ENCODE results near the gene PARD3. TPM values are rescaled to one million over a fixed set of nuclear protein-coding genes. Genes with fewer than 3 reads are reported as not detected.
A peak's percentile ranks its signal among the peaks of the same experiment; 100 is the strongest.

PARD3 gene
- total and polyA plus RNA-seq, 2 donors (not counting 3 experiments of a cell fraction or from before 2014, with no cell fraction given): 7.3 to 24.1 TPM

GRCh38 chr10:34771106-34771505, 44.0 kb downstream of the PARD3 start:
- no peak overlapping the region for H3K4me2 ChIP-seq (ENCODE audit: insufficient read depth, low read length)
- dilution Hi-C loops (cut with MboI; ENCODE audit: extremely low pct_ligation_motif_present, low sequenced_read_pairs): no loop called here
- H3K9me3 ChIP-seq (replicated peaks; ENCODE audit: control insufficient read depth, insufficient read depth, low read length): no peaks in the 10 kb centered on the region
- FAIRE-seq (no peak), DNase-seq (ENCODE audit: low read depth, low spot score) (no peak)
- no peaks in the 10 kb centered on the region for H3K9me1 ChIP-seq (replicated peaks; ENCODE audit: control insufficient read depth, extremely low read depth, insufficient read depth, low read length)
- intact Hi-C loops (cut with micrococcal nuclease): no loop called here
- H3K36me3 ChIP-seq (ENCODE audit: control insufficient read depth in 2 of 2, extremely low read depth in 1 of 2, insufficient read depth in 2 of 2, low read length in 2 of 2): no peaks in the 10 kb centered on the region
- CTCF ChIA-PET: no interaction called here
- POLR2A ChIA-PET: no interaction called here
- no peak overlapping the region for H3K9ac ChIP-seq (replicated peaks; ENCODE audit: extremely low read depth, insufficient read depth, low read length)
- H2AFZ ChIP-seq (ENCODE audit: low read depth, low read length): no peak overlapping the region
- H3K79me2 ChIP-seq (ENCODE audit: control insufficient read depth, insufficient read depth, low read length): peaks cover 12% of the 10 kb centered on the region
- TF ChIP-seq JUN (IDR thresholded peaks at IDR 0.05; ENCODE audit: borderline replicate concordance, insufficient read depth, insufficient read length, low read depth): no peak
- no peaks in the 10 kb centered on the region for H3K27me3 ChIP-seq (ENCODE audit: control insufficient read depth in 2 of 2, insufficient read depth in 2 of 2, low read length in 2 of 2)
- H3K27ac ChIP-seq (ENCODE audit: insufficient read depth, low read depth, low read length): no peak overlapping the region
- peaks cover 14% of the 10 kb centered on the region for H4K20me1 ChIP-seq (replicated peaks; ENCODE audit: control insufficient read depth, extremely low read depth, insufficient read depth, low read length)
- H3K4me1 ChIP-seq (ENCODE audit: control insufficient read depth, extremely low read depth, insufficient read depth, low read length): peaks cover 7% of the 10 kb centered on the region
- BruUV-seq (replicated peaks): no TSS peak
- H3K4me3 ChIP-seq (replicated peaks in 1 of 3; ENCODE audit: insufficient read depth in 1 of 3, low read depth in 1 of 3, low read length in 3 of 3): no peak overlapping the region

GRCh38 chr10:34769899-34770298, 45.2 kb downstream of the PARD3 start:
- TF ChIP-seq POLR2A (IDR thresholded peaks at IDR 0.05; ENCODE audit: low read depth, low read length) (no peak), FOS (IDR thresholded peaks at IDR 0.05; ENCODE audit: borderline replicate concordance, insufficient read depth, low read length) (peak; percentile 35), MYC (IDR thresholded peaks at IDR 0.05; ENCODE audit: low read depth, low read length) (no peak), CTCF (IDR thresholded peaks at IDR 0.05; ENCODE audit: extremely low read depth in 1 of 2, insufficient read depth in 1 of 2, low read depth in 1 of 2, low read length in 2 of 2) (no peak), GATA2 (IDR thresholded peaks at IDR 0.05; ENCODE audit: insufficient read depth, insufficient read length, low read depth, low read length) (peak; percentile 80), EZH2 (IDR thresholded peaks at IDR 0.05; ENCODE audit: borderline replicate concordance, low read depth, low read length, severe bottlenecking) (no peak), POLR2AphosphoS5 (IDR thresholded peaks at IDR 0.05; ENCODE audit: insufficient read depth, low read depth, low read length) (no peak), MAX (IDR thresholded peaks at IDR 0.05; ENCODE audit: insufficient read depth, insufficient read length) (no peak), JUN (IDR thresholded peaks at IDR 0.05; ENCODE audit: borderline replicate concordance, insufficient read depth, insufficient read length, low read depth) (no peak)
- dilution Hi-C loops (cut with MboI; ENCODE audit: extremely low pct_ligation_motif_present, low sequenced_read_pairs): no loop called here
- H3K79me2 ChIP-seq (ENCODE audit: control insufficient read depth, insufficient read depth, low read length): peaks cover 12% of the 10 kb centered on the region
- no TSS peak for BruUV-seq (replicated peaks)
- intact Hi-C loops (cut with micrococcal nuclease): no loop called here
- H3K36me3 ChIP-seq (ENCODE audit: control insufficient read depth in 2 of 2, extremely low read depth in 1 of 2, insufficient read depth in 2 of 2, low read length in 2 of 2): no peaks in the 10 kb centered on the region
- H3K4me1 ChIP-seq (ENCODE audit: control insufficient read depth, extremely low read depth, insufficient read depth, low read length): peaks cover 7% of the 10 kb centered on the region
- H3K27ac ChIP-seq (ENCODE audit: insufficient read depth, low read depth, low read length): no peak overlapping the region
- H3K9me1 ChIP-seq (replicated peaks; ENCODE audit: control insufficient read depth, extremely low read depth, insufficient read depth, low read length): no peaks in the 10 kb centered on the region
- DNase-seq (ENCODE audit: low read depth, low spot score): peak; percentile 44
- peaks cover 9% of the 10 kb centered on the region for H4K20me1 ChIP-seq (replicated peaks; ENCODE audit: control insufficient read depth, extremely low read depth, insufficient read depth, low read length)
- ChIA-PET POLR2A (no interaction called here), CTCF (interaction anchor here (1.5 kb wide), 1 partner anchor 11 kb away, joined by 5 read pairs; no protein-coding TSS in a partner anchor)
- H3K4me3 ChIP-seq (replicated peaks in 1 of 3; ENCODE audit: insufficient read depth in 1 of 3, low read depth in 1 of 3, low read length in 3 of 3): no peak overlapping the region
- FAIRE-seq: peak; percentile 55
- peak overlapping the region; percentile 19 for H3K4me2 ChIP-seq (ENCODE audit: insufficient read depth, low read length)
- no peaks in the 10 kb centered on the region for H3K27me3 ChIP-seq (ENCODE audit: control insufficient read depth in 2 of 2, insufficient read depth in 2 of 2, low read length in 2 of 2)
- no peak overlapping the region for H2AFZ ChIP-seq (ENCODE audit: low read depth, low read length)
- no peak overlapping the region for H3K9ac ChIP-seq (replicated peaks; ENCODE audit: extremely low read depth, insufficient read depth, low read length)
- no peaks in the 10 kb centered on the region for H3K9me3 ChIP-seq (replicated peaks; ENCODE audit: control insufficient read depth, insufficient read depth, low read length)
